ENCODE data around the gene DRC1.

DNA sequence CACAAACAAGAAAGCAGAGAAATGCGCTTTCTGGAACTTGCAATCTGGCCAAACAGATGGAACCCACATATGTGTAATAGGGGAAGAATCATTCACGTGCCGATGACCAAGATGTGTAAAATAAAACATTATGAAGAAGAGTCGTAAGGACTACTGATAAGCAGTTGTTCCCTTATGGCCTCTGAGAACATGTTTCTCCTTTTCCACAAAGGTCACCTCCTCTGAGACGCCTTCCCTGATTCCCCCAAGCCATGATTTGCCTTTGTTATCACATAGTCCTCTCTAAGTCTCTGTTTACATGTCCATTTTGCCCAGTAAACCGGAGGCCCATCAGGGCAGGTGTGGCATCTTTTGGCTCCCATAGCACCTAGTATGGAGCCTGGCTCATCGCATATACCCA lies 68.2 kb downstream of the DRC1 start:
- TF ChIP-seq POLR2A (IDR thresholded peaks at IDR 0.05) (no peak), CTCF (IDR thresholded peaks at IDR 0.05) (no peak)

Measured in lower leg skin (tissue), 3 donors.